CD1c-positive myeloid dendritic cell (primary cell): ENCODE results near the gene KRT39.

Experiments used
- DNase-seq: peaks from one replicate; pipeline ENCODE4 v3.0.0-alpha.2; 2016; ENCODE audit errors: extremely low spot score

The KRT39 gene

GRCh38 chr17:40980596-40980995 is 13.8 kb upstream of the KRT39 start:
- DNase-seq: no peak

DNA sequence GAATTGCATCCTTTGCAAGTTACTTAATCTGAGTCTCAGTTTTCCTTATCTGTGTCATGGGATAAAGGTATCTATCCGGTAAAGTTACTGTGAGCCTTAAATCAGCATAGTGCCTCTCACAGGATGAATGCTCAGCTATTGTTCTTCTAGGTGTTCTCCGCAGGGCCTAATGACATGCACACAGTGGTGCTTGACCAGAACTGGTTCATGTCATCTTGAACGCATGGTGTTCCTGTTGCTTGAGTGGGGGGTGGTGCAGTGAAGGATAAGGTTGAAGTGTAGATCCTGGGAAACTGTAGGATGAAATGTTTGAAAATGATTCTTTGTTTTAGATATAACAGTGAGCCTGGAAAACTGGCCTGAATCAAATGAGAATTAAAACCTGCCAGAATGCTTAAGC is 13.4 kb upstream of the KRT39 start:
- no peak for DNase-seq

- DNase-seq: no peak
These were observed 11.9 kb upstream of the KRT39 start for GRCh38 chr17:40978575-40979151.

DNA sequence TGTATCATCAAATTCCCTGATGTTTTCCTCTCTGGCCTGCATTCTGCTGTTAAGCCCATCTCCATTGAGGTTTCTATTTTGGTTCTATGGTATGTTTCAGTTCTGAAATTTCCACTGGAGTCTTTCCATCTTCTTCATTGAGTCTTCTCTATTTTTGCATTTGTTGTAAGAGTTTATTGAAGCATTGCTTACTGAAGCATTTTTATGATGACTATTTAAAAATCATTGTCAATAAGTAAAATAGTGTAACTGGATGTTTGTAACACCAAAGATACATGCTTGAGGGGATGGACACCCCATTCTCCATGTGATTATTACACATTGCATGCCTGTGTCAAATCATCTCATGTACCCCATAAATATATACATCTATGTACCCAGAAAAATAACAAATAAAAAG is 8.8 kb upstream of the KRT39 start:
- no peak for DNase-seq

GRCh38 chr17:40974366-40974765 is 7.6 kb upstream of the KRT39 start:
- no peak for DNase-seq

- DNase-seq: no peak
These were observed 834 bp upstream of the KRT39 start for GRCh38 chr17:40967582-40967981.

DNA sequence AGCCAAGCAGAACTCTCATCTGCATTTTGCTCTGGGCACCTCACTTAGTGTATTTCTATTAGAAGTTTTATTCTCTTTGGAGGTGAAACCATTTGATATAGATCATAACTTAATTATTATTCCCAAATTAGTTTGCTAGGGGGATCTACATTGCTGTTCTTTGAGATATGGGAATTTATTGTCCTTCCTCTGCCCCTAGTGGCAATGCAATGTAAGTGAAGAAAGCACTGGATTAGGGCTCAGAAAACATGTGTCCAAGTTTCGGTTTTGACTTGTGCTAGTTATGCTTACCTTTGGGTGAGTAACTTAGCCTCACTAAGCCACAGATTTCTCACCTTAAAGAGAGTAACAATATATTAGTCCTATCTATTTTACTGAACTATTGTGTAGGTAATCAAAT is 2.9 kb downstream of the KRT39 start:
- DNase-seq: peak; percentile 17

GRCh38 chr17:40962059-40962561 is 4.6 kb downstream of the KRT39 start:
- DNase-seq: no peak

- DNase-seq: no peak
These were observed 5.2 kb downstream of the KRT39 start for GRCh38 chr17:40961591-40961990.

DNA sequence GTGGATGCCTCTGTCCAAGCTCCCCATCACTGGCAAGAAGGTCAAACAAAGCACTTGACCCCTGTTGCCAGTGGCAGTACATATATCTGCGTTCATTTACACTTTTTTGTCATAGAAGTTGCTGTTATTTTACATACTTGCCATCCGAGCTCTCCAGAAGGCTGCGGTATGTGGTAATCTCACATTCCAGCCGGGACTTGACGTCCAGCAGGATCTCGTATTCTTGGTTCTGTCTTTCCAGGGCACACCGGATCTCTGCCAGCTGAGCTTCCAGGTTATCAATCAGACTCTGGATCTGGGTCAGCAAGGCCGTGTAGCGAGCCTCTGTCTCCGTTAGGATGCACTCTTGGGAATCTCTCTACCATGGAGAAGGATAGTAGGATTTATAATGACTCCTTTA is 6.6 kb downstream of the KRT39 start:
- no peak for DNase-seq

DNA sequence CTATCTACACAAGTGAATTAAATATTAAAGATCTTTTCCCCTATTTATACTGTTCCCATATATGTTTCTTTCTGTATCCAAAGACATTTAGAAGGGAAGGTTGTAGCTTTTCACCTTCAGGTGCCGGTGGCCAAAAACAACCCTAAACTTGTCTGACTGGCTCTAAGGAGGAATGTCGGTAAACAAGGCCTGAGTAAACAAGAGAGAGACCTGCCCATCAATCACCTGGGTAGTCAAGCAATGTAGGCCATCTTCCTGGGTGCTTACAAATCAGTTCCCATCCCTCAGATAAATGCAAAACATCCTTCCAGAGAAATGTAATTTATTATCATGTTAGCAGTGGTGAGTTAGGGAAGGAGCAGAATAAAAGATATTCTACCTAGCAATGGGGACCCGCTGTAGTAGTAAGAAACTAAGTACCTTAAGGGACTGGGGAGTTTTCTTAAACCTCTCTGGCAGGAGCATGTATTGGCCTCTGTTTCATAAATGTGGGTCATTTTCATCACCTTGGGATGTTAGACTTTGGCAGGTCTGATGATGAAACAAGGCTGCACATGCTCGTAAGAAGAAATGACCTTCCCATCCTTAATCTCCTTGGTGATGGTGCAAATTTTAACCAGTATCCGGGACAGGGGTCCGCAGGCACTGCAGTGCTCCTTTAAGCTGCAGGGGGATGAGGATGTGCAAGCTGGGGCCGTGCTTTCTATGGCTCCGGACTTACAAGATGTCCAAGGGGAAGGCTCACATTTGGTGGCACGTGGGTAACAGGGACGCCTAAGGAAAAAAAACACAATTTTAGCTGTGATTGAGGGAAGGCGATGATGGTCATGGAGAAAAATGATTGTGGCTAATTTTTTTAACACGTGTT is 8.4 kb downstream of the KRT39 start:
- no peak for DNase-seq

DNA sequence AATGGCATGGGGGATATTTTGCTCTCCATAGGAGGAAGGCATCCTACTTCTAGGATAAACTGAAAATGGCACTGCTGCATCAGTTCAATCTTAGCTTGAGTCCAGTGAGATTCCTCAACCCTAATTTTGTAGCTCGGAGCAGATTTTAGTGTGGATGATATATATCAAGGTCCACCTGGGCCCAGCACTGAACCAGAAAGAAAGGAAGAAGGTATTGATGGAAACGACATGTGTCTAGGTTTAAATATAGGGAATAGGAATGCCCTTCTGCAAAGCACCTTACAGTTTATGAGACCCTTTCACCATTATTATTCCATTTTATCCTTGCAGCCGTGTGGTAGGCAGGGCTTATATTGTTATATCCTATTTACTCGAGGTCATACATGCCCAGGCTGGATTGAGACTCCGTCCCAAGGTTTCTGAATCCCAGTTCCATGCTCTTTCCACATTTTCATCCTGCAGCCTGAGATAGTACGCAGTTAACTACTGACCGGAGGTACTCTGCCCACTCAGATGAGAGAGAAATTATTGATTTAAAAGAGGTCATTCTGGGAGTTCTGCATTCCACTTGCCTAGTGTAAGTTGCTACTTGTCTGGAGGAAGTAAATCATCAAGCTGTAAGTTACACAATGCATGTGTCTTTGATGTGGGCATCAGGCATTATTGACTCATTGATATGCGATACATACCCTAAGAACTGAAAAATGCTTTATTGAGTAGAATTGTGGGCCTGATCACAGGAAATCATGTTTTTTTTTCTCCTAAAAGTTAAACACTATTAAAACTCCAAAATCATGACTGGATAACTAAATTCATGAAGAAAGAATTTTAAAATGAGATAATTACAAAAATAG is 10.1 kb downstream of the KRT39 start:
- DNase-seq: peak; percentile 37

DNA sequence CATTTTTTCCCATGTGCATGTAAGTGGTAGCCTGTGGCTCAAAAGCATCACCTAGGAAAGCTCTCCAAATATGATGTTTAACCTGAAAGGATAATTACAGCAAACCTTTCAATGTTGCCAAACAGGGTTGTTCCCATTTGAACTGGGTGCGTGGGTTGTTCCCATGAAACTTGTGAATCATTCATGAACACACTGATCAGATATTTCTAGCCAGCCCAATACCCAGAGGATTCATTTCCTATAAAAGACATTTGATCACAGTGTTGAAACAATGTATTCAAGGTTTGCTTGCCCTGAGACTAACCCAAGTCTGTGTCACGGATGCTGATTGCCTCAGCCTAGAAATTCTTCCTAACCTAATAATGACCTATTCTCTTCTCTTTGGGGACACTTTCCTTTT is 12.9 kb downstream of the KRT39 start:
- peak; percentile 81 for DNase-seq

GRCh38 chr17:40952661-40953060 is 14.1 kb downstream of the KRT39 start:
- DNase-seq: peak; percentile 72

DNA sequence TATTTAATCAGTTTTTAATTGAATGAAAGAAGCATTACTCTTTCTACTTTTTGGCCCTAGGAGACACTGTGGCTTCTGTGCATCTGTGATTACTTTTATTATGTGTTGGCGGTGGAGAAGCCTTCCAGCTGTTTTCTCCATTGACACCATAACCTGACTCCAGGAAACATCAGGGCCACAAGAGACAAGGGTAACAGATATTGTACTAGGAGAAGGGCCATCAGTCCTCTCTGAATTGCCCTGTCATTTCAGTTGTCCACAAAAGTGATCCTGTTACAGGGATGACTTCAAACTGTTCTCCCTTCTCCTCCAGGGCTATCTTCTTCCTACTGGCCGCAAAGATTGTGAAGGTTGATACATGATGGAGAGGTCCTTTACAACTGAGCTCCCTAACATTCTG is 14.6 kb downstream of the KRT39 start:
- DNase-seq: no peak

DNA sequence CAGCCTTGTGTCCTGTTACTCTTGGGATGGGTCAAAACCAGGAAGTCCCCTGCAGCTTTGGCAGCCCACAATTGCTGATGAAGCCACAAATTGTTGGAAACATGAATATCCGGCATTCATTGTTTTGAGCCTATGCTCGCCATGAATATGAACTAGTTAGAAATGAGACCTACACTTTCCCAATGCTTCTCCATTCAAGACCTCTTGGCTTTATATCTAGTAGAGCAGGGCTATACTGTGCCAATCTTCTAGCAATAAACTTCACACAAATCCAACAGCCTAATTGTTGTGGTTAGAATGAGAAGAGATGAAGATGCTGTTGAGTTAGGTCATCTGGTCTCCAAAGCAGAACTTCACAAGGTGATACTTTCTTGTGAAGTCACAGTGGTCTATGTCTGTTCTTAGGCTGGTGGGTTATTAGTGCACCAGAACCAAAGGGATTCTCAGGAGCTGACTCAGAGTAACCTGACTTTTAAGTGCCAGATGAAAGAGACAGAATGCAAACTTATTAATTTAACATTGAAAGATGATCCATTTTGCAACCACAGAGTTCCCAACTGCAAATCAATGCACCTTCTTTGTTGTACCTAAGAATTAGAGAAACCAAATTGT is 15.6 kb downstream of the KRT39 start:
- DNase-seq: no peak

GRCh38 chr17:40950176-40950575 is 16.6 kb downstream of the KRT39 start:
- DNase-seq: no peak

- no peak for DNase-seq
These were observed 17.3 kb downstream of the KRT39 start for GRCh38 chr17:40949418-40949817.

DNA sequence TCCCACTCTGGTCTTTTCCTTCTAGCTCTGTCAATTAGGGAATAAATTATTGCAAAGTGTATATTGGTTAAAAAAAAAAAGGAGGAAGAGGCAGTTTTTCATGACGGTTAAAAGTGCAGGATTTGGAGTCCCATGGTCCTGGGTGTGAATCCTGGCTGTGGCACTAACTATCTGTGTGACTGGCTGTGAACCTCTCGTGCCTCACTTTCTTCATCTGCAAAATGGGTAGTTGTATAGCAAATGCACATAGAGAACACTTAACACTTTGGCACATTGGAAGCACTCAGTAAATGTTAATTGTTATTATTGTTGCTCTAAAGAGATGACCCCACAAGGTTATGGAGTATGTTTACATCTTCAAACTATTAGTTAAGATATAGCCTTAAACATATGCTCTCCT is 18.8 kb downstream of the KRT39 start:
- no peak for DNase-seq

GRCh38 chr17:40945414-40945813 is 21.3 kb downstream of the KRT39 start:
- DNase-seq: no peak

GRCh38 chr17:40944531-40944930 is 22.2 kb downstream of the KRT39 start:
- DNase-seq: no peak

GRCh38 chr17:40942553-40942952 is 24.2 kb downstream of the KRT39 start:
- no peak for DNase-seq
